DLD1 (cell line): ENCODE measurements around the gene POMP.
"Not testable (repeated sequence)": the region's sequence is repeated elsewhere in the genome, so short reads cannot be mapped to it uniquely, and the experiment has no call there.

Experiments
- in situ Hi-C: cut with HindIII; loops from 2 replicates; pipeline ENCODE4 v1.10.0; 2017; ENCODE audit warnings: low sequenced_read_pairs

Gene POMP

GRCh38 chr13:28637714-28638355 lies 21.1 kb upstream of the POMP start:
- in situ Hi-C loops, result no loop called here

- in situ Hi-C loops, result no loop called here
Measured at GRCh38 chr13:28638756-28639155, 20.2 kb upstream of the POMP start.

DNA sequence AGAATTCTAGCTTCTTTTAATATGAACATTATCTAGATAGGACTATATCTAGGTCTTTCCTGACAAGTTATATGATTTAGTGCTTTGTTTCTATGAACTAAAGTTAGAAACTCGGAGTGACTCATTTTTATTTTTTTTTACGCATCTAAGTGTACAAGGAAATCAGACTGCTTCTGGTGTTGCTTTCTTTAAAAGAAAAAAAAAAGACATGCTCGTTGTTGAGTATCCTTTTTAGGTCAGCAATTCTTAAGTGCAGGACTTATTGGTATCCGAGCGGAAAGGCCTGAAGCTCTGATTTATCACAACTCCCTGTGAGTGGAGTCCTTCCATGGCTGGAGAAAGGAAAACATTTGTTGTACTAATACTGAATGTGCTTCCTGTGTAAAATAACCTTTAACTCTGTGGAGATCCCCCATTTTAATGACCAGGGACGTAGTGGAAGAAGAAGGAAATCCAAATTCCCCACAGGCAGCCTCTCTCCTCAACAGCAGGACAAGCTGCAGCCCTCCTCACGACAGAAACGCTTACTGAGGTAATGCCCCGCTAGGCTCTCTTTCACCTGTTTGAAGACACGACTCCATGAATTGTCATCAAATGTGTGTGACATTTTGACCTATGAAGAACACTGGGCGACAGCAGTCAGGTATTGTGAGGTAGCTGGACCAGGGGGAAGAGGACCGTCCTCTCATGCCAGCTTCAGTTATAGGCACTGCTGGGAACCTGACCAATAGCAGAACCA lies 17.9 kb upstream of the POMP start:
- in situ Hi-C loops, result no loop called here

- in situ Hi-C loops, result no loop called here
Measured at GRCh38 chr13:28641600-28641926, 17.4 kb upstream of the POMP start.

GRCh38 chr13:28650284-28650683 lies 8.6 kb upstream of the POMP start:
- in situ Hi-C loops, result no loop called here

GRCh38 chr13:28651810-28652401 lies 7.0 kb upstream of the POMP start:
- in situ Hi-C loops, result no loop called here

- in situ Hi-C loops, result no loop called here
Measured at GRCh38 chr13:28653111-28653510, 5.8 kb upstream of the POMP start.

GRCh38 chr13:28654276-28654675 lies 4.7 kb upstream of the POMP start:
- in situ Hi-C loops, result no loop called here

DNA sequence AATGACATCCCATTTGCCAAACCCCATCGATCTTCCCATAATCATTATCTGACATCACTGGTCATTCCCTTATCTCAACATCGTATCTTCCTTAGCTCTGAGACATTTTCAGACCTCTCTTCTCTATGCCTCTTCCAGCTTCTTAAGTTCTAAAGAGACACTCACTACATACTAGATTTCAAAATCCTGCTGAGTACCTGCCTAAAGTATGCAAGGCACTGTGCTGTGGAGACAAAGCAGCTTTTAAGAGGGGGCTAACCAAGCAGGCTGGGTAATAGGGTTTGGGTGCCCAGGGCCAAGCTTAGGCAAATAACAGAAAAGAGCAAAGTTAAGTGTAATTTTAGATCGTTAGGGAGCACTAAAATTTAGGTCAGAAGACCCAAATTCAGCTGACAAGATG lies 3.4 kb upstream of the POMP start:
- in situ Hi-C loops, result no loop called here

- in situ Hi-C loops, result no loop called here
Measured at GRCh38 chr13:28657784-28658538, 969 bp upstream of the POMP start.

DNA sequence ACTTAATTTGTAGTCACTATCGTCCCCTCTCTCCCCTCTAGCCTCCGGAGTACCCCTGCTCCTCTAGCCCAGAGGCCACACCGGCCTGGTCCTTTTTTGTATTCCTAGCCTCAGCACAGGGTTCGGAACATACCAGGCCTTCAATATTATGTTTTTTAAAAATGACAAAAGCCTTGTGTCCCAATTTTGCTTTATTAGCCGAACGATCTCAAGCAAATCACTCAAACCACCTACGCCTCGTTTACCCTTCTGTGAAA lies 463 bp upstream of the POMP start:
- in situ Hi-C loops, result no loop called here

GRCh38 chr13:28659621-28659970 lies 666 bp downstream of the POMP start:
- in situ Hi-C loops, result no loop called here

DNA sequence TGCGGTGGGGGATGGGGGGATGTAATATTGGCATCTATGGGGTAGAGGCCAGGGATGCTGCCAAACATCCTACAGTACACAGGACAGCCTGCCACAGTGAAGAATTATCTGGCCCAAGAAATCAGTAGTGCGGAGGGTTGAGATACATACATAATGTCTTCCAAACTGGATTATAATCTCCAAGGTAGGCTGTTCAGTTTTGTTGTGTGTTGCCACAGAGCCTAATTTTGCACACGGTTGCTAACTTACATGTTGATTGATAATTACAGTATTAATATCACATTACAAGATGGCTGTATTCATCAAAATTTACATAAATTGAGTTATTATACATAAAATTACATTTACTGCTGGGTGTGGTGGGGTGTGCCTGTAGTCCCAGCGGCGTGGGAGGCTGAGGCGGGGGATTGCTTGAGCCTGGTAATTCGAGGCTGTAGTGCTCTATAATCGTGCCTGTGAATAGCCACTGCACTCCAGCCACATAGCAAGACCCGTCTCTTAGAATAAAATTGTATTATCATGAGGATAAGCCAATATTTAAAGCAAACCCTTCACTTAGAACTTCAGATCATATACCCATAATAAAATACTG lies 8.1 kb downstream of the POMP start:
- in situ Hi-C loops, result no loop called here

GRCh38 chr13:28671126-28671792 lies 12.3 kb downstream of the POMP start:
- in situ Hi-C loops, result no loop called here

GRCh38 chr13:28678809-28679208 lies 19.9 kb downstream of the POMP start:
- in situ Hi-C loops, result no loop called here

- in situ Hi-C loops, result no loop called here
Measured at GRCh38 chr13:28679628-28680027, 20.7 kb downstream of the POMP start.

GRCh38 chr13:28680541-28680940 lies 21.6 kb downstream of the POMP start:
- in situ Hi-C loops, result no loop called here

DNA sequence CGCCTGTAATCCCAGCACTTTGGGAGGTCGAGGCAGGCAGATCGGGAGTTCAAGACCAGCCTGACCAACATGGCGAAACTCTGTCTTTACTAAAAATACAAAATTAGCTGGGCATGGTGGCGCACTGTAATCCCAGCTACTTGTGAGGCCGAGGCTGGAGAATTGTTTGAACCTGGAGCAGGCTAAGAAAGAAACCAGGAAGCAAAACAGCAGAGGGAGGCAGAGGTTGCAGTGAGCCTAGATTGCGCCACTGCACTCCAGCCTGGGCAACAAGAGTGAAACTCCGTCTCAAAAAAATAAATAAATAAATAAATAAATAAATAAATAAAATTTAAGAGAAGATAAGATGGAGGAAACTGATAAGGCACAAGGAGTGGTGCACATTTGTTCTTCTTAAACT lies 24.2 kb downstream of the POMP start:
- in situ Hi-C loops, result not testable (repeated sequence)

DNA sequence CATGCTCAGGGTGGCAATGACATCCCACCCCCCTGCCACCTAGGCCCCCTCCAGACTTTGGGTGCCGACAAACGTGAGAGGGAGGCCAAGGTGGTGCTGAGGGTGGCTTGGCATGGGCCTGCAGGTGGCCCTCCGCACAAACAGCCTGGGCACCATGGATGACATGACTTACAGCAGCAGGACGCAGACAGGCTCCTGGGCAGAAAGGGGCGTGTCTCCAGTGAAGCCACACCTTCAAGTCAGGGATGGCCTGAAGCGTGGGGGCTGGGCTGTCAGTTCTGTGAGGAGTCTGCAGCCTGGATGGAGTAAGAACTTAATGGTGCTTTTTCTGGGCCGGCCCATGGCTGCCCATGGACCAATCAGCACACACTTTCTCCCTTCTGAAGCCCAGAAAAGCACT lies 25.3 kb downstream of the POMP start:
- in situ Hi-C loops, result no loop called here

GRCh38 chr13:28685114-28685513 lies 26.2 kb downstream of the POMP start:
- in situ Hi-C loops, result no loop called here

DNA sequence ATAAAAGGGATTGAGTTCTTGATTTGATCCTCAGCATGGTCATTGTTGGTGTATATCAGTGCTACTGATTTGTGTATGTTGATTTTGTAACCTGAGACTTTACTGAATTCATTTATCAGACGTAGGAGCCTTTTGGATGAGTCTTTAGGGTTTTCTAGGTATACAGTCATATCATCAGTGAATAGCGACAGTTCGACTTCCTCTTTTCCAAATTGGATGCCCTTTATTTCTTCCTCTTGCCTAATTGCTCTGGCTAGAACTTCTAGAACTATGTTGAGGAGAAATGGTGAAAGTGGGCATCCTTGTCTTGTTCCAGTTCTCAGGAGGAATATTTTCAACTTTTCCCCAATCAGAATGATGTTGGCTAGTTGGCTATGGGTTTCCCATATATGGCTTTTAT lies 27.0 kb downstream of the POMP start:
- in situ Hi-C loops, result no loop called here
